HG03196 (cell line): ENCODE data around the gene SLC22A5.
"Not testable (repeated sequence)": the region's sequence is repeated elsewhere in the genome, so short reads cannot be mapped to it uniquely, and the experiment has no call there.

ENCODE experiments used
- ATAC-seq: cut with Tn5 transposase; IDR thresholded peaks from one replicate; pipeline ENCODE4 v1.9.1; 2021; ENCODE audit not compliant: unreplicated experiment

SLC22A5 gene

GRCh38 chr5:132387640-132388117, 18.2 kb downstream of the SLC22A5 start:
- ATAC-seq = no peak

DNA sequence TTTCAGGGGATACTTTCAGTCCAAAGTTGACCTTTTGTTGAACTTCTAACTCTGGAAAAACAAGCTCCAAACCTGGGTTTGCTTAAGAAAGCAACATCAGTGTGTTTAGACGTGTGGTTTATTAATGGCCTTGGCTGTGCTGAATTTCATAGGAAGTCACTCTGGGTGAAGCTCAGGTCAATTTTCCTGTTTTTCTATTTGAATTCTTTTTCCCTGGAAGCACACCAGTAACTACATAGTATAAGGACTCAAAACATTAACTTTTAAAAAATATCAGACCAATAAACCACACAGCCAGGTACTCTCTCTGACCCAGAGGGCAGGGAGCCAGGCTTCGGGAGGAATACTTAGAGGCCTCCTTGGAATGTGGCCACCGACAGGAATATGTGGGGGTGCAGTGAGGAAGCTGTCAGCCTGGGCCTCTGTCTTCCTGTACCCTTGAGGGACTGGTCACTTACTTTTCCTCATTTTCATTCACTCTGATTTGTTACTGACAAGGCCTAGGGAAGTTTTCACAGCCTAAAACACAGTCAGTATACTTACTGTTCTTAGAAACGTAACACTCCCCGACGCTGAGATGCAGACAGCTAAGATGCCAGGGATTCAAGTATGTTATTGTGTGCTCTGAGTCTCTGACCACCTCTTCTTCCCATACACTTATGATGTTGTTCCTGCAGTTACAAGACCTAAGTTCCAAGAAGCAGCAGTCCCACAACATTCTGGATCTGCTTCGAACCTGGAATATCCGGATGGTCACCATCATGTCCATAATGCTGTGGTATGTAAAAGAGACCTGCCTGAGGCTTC, 18.9 kb downstream of the SLC22A5 start:
- ATAC-seq = no peak

GRCh38 chr5:132389051-132389331, 19.5 kb downstream of the SLC22A5 start:
- ATAC-seq = no peak

GRCh38 chr5:132389585-132390286, 20.2 kb downstream of the SLC22A5 start:
- no peak for ATAC-seq

DNA sequence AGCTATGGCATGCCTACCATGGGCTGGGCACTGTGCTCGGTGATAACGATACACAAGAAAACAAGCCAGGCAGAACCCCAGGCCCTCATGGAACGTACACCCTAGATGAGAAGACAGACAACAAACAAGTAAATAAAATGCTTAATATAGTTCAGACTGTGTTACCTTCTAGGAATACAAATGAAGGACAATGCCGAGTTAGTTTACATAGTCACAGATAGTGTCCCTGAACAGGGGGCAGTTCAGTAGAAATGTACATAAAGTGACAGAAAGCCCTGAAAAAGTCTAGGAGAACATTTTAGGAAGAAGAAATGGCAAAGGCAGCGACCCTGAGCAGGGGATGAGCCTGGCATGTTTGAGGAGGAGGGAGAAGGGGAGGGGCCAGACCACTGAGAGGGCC, 21.7 kb downstream of the SLC22A5 start:
- no peak for ATAC-seq

GRCh38 chr5:132391870-132392269, 22.4 kb downstream of the SLC22A5 start:
- ATAC-seq = no peak

- no peak for ATAC-seq
Measured at GRCh38 chr5:132392411-132392810, 22.9 kb downstream of the SLC22A5 start.

DNA sequence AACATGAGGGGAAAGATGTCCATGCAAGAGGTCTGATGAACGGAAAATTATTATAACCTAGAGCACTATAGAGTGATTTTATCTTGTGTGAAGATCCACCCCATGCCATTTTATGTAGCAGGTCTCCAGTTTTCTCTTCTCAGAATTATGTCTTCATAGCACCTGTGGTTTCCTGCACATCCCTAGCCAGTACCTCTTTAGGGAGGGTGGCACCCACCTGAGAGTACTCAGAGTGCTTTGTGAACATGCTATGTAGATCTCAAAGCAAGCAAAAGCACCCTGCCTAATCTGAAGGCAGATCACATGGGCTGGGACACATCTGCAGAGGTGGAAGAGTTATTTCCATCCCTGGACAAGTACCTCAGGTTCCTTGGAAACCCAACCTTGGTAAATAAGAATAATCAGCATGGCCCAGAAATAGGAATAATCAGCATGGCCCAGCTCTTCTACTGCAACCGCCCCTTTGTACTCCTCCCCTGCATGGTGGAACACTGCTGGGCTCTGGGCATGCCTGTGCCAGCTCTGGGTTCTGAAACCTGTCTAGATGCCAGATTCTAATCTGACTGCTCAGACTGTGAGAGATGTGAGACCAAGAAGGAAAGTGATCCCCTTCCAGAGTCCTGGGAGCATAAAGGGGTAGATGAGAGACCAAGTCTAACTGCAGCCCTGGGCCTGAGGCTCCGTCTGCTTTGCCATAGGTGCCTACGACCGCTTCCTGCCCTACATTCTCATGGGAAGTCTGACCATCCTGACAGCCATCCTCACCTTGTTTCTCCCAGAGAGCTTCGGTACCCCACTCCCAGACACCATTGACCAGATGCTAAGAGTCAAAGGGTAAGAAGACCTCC, 23.7 kb downstream of the SLC22A5 start:
- no peak for ATAC-seq

DNA sequence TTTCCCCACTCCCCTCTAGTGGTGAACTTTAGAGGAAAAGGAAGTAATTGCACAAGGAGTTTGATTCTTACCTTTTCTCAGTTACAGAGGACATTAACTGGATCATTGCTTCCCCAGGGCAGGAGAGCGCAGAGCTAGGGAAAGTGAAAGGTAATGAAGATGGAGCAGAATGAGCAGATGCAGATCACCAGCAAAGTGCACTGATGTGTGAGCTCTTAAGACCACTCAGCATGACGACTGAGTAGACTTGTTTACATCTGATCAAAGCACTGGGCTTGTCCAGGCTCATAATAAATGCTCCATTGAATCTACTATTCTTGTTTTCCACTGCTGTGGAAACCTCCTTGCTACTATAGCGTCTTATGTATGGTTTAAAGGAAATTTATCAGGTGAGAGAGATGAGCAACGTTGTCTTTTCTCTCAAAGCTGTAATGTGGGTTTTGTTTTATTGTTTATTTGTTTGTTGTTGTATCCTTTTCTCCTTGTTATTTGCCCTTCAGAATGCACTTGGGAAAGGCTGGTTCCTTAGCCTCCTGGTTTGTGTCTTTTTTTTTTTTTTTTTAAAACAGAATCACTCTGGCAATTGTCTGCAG, 25.3 kb downstream of the SLC22A5 start:
- ATAC-seq = peak; percentile 55

DNA sequence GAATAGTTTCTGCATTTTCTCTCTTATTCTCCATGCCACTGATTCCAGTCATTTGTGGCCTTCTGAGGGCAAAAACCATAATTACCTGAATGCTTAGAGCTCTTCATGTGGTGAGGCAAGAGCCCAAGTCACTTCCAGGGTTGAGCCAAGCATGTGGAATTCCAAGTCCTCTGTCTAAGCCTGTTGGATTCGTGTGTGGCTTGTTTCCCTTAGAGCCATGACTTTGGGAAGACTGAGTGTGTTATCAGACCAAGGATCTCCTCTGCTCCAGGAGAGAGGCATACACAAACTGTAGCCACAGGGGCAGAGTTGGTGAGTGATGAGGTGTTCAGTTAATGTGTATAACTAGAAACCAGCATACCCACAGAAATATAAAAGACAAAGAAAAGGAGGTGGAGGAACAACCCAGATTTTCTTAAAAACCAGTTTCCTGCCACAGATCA, 27.1 kb downstream of the SLC22A5 start:
- no peak for ATAC-seq

DNA sequence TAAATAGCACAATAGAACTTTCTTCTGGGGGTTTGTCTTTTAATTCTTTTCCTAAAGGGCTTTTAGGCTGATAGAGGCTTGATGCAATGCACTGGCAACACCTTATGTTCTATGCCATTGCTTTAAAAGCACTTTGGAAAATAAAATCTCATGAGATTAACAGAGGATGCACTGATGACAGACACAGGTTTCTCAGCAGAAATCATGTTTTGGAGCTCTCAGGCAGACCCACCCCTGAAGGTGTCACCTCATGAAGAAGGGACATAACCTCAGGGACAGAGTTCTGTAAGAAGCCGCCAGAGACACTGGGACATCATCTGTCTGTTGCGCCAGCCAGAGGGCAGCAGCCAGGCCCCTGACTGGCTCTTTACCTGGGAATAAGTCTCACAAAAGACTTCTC, 27.7 kb downstream of the SLC22A5 start:
- no peak for ATAC-seq

- not testable (repeated sequence) for ATAC-seq
Measured at GRCh38 chr5:132397936-132398675, 28.6 kb downstream of the SLC22A5 start.

GRCh38 chr5:132404041-132404440, 34.5 kb downstream of the SLC22A5 start:
- not testable (repeated sequence) for ATAC-seq

- ATAC-seq = no peak
Measured at GRCh38 chr5:132405646-132406045, 36.1 kb downstream of the SLC22A5 start.

GRCh38 chr5:132406144-132406783, 36.8 kb downstream of the SLC22A5 start:
- no peak for ATAC-seq

DNA sequence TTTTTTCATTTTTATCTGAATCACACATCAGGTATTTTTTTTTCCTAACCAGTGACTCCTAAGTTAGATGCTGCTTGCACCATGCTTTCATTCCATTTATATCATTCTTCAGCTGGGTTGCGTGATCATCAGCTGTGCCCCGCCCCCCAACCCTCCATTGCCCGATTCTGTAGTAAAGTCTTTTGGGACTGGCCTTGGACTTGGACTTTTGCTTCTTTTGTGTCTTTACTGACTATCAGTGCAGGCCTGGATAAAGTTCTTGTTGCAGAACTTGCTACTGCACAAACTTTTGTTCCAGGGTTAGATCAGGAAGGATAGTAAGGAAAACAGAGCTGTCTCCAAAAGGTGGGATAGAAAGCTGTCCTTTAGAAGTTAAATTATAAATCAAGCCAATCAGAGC, 38.5 kb downstream of the SLC22A5 start:
- no peak for ATAC-seq

GRCh38 chr5:132408456-132408855, 38.9 kb downstream of the SLC22A5 start:
- ATAC-seq = no peak

DNA sequence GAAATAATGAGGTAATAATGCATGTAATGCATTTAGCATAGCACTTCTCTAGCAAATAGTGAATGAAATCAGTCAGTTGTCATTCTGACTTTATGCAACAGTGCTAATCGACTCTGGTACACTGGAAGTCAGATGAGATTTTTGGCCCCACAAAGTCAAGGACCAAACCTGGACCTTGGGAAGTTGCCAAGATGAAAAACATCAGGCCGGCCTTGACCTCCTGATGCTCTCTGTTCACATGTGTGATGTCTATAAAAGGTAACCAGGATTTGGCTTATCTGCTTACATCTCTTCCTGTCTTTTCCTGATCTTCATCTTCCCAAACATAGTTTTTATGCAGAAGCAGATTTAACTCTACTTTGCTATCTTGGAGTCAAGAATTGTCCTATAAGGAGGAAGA, 39.5 kb downstream of the SLC22A5 start:
- ATAC-seq = no peak

- ATAC-seq = peak; percentile 70
Measured at GRCh38 chr5:132410451-132411303, 41.2 kb downstream of the SLC22A5 start.
